ENCODE data around the gene B3GNT7. TPM values are rescaled to one million over a fixed set of nuclear protein-coding genes. Genes with fewer than 3 reads are reported as not detected.

B3GNT7 gene
- total RNA-seq, 2 donors from 2014 or later = 244 to 258 TPM

DNA sequence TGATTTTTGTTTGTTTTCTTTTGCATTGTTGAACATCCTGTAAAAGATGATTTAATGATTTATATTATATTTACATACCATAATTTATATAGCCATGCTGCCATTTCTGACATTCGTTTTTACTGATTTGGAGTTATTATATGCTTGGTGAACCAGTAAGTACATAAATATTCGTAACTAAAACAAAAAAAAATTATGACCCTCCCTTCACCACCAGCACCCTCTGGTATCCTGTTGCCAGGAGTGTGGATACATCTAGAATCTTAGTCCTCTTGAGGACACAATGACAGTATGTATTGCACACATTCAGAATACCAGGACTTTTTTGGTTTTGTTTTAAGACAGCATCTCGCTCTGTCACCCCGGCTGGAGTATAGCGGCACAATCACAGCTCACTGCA, 43.9 kb upstream of the B3GNT7 start:
- no peak for DNase-seq
- TF ChIP-seq, protein P1, sequence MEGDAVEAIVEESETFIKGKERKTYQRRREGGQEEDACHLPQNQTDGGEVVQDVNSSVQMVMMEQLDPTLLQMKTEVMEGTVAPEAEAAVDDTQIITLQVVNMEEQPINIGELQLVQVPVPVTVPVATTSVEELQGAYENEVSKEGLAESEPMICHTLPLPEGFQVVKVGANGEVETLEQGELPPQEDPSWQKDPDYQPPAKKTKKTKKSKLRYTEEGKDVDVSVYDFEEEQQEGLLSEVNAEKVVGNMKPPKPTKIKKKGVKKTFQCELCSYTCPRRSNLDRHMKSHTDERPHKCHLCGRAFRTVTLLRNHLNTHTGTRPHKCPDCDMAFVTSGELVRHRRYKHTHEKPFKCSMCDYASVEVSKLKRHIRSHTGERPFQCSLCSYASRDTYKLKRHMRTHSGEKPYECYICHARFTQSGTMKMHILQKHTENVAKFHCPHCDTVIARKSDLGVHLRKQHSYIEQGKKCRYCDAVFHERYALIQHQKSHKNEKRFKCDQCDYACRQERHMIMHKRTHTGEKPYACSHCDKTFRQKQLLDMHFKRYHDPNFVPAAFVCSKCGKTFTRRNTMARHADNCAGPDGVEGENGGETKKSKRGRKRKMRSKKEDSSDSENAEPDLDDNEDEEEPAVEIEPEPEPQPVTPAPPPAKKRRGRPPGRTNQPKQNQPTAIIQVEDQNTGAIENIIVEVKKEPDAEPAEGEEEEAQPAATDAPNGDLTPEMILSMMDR (IDR thresholded peaks at IDR 0.05) = no peak
- H3K9ac ChIP-seq (ENCODE audit: low read depth in 2 of 2, low read length in 2 of 2) = no peak overlapping the region
- no peak overlapping the region for H3K4me3 ChIP-seq
- intact Hi-C loops (cut with DNase I) = no loop called here
- H3K27ac ChIP-seq = no peak overlapping the region
- H3K36me3 ChIP-seq = no peaks in the 10 kb centered on the region
- no peaks in the 10 kb centered on the region for H3K27me3 ChIP-seq
- no peaks in the 10 kb centered on the region for H3K9me3 ChIP-seq
- no peaks in the 10 kb centered on the region for H3K4me1 ChIP-seq

GRCh38 chr2:231353469-231353868, 42.0 kb upstream of the B3GNT7 start:
- TF ChIP-seq, protein P1 (IDR thresholded peaks at IDR 0.05) = no peak
- Histone ChIP-seq H3K27ac (no peak overlapping the region), H3K27me3 (no peaks in the 10 kb centered on the region), H3K4me1 (no peaks in the 10 kb centered on the region), H3K4me3 (no peak overlapping the region), H3K36me3 (no peaks in the 10 kb centered on the region), H3K9me3 (no peaks in the 10 kb centered on the region), H3K9ac (ENCODE audit: low read depth in 2 of 2, low read length in 2 of 2) (no peak overlapping the region)
- DNase-seq = no peak
- intact Hi-C loops (cut with DNase I) = no loop called here

DNA sequence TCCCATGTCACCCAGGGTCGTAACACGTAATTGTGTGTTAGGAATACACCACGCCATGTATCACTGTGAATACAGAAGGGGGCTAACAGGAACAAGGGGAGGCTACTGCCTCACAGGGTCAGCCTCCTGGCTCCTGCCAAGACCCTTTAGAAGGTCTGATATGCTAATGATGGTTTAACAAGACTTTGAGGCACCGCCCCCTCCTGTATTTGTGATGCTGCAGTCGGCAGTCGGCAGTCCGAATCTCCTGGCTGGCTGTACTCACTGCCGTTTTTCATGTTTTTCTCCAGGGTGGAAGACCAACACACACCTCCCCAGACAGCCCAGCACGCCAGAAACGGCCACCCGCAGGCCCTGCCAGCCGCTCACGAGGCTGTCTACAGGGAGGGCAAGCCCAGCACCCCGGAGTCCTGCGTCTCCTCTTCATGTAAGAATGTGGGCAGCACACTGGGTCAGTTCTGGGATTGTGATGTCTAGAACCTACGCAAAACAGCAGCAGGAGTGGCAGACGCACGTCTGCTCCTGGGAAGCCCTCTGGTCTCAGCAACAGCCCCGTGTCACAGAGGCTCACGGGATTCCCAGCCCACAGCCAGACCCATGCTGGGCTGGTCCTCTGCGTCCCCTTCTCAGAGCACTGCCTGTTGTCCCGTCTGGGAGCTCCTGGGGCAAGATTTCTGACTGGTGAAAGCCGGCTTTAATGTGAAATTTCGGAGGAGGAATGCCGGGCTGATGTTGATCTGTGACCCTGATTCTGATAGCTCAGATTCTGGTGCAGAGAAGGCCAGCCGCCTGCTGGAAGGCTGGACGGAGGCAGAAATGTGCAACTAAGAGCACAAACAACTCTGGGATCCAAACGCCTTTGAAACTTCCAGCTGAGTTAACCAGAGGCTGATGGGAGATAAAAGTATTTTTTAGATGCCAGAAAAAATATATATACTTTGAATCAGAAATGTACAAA, 39.7 kb upstream of the B3GNT7 start:
- DNase-seq = no peak
- no peak overlapping the region for H3K27ac ChIP-seq
- H3K9me3 ChIP-seq = no peaks in the 10 kb centered on the region
- no peaks in the 10 kb centered on the region for H3K36me3 ChIP-seq
- H3K4me1 ChIP-seq = no peaks in the 10 kb centered on the region
- TF ChIP-seq, protein P1 (IDR thresholded peaks at IDR 0.05) = no peak
- no peak overlapping the region for H3K4me3 ChIP-seq
- H3K27me3 ChIP-seq = no peaks in the 10 kb centered on the region
- H3K9ac ChIP-seq (ENCODE audit: low read depth in 2 of 2, low read length in 2 of 2) = no peak overlapping the region
- intact Hi-C loops (cut with DNase I) = no loop called here

DNA sequence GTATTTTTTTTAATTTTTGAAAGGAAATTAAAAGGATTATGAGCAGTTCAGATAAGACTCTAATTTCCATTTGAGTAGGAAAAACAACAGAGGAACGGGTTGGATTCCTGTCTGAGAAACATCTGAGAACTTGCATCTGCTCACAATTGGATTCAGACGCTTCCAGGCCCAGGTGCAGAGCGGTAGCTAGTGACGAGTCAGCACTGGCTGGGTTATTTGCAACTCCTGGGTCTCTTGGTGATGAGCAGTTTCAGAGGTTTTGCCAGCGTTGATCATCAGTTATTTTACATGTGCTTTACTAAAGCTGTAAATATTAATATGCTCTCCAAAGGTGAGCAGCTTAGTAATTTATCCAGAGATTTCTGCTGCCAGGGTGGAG, 39.1 kb upstream of the B3GNT7 start:
- no peaks in the 10 kb centered on the region for H3K9me3 ChIP-seq
- no peak overlapping the region for H3K27ac ChIP-seq
- H3K27me3 ChIP-seq = no peaks in the 10 kb centered on the region
- H3K4me1 ChIP-seq = no peaks in the 10 kb centered on the region
- intact Hi-C loops (cut with DNase I) = no loop called here
- DNase-seq = no peak
- H3K9ac ChIP-seq (ENCODE audit: low read depth in 2 of 2, low read length in 2 of 2) = no peak overlapping the region
- no peak overlapping the region for H3K4me3 ChIP-seq
- no peaks in the 10 kb centered on the region for H3K36me3 ChIP-seq
- TF ChIP-seq, protein P1 (IDR thresholded peaks at IDR 0.05) = no peak

- intact Hi-C loops (cut with DNase I) = no loop called here
- Histone ChIP-seq H3K27me3 (no peaks in the 10 kb centered on the region), H3K4me3 (no peak overlapping the region), H3K27ac (no peak overlapping the region), H3K4me1 (no peaks in the 10 kb centered on the region), H3K36me3 (no peaks in the 10 kb centered on the region), H3K9ac (ENCODE audit: low read depth in 2 of 2, low read length in 2 of 2) (no peak overlapping the region), H3K9me3 (no peaks in the 10 kb centered on the region)
- no peak for DNase-seq
- TF ChIP-seq, protein P1 (IDR thresholded peaks at IDR 0.05) = no peak
Observed at GRCh38 chr2:231357048-231357447, 38.5 kb upstream of the B3GNT7 start.

Data from colonic mucosa (tissue), 4 donors.